Measurements from ENCODE around the gene KANSL1L. TPM values are rescaled to one million over a fixed set of nuclear protein-coding genes. Genes with fewer than 3 reads are reported as not detected.

KANSL1L gene
- total RNA-seq, 1 donor from 2014 or later = 39.6 TPM

DNA sequence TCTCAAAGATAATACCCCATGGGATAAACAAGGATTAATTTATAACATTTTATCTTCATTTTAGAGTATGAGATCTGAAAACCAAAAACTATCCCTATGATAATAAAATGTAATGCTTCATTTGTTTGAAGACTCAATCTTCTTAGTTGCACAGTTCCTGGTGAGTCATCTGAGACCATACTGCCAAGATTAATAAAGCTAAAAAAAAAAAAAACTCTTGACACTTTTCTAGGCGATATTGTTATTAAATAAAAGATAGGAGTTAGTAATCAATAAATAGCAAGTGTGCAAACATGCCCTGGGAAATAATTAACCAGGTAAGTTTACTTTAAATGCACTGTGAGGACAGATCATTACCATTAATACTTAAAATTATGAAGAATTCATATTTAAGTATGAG lies 84.9 kb downstream of the KANSL1L start:
- H3K4me3 ChIP-seq = no peak overlapping the region
- H3K9me3 ChIP-seq = no peaks in the 10 kb centered on the region
- no peak overlapping the region for H3K27ac ChIP-seq
- TF ChIP-seq, protein P1, sequence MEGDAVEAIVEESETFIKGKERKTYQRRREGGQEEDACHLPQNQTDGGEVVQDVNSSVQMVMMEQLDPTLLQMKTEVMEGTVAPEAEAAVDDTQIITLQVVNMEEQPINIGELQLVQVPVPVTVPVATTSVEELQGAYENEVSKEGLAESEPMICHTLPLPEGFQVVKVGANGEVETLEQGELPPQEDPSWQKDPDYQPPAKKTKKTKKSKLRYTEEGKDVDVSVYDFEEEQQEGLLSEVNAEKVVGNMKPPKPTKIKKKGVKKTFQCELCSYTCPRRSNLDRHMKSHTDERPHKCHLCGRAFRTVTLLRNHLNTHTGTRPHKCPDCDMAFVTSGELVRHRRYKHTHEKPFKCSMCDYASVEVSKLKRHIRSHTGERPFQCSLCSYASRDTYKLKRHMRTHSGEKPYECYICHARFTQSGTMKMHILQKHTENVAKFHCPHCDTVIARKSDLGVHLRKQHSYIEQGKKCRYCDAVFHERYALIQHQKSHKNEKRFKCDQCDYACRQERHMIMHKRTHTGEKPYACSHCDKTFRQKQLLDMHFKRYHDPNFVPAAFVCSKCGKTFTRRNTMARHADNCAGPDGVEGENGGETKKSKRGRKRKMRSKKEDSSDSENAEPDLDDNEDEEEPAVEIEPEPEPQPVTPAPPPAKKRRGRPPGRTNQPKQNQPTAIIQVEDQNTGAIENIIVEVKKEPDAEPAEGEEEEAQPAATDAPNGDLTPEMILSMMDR (IDR thresholded peaks at IDR 0.05) = no peak
- intact Hi-C loops (cut with DNase I) = no loop called here
- no peaks in the 10 kb centered on the region for H3K27me3 ChIP-seq
- peaks cover 0 to 4% of the 10 kb centered on the region in 2 donors for H3K36me3 ChIP-seq
- no peaks in the 10 kb centered on the region for H3K4me1 ChIP-seq
- DNase-seq (ENCODE audit: low spot score in 2 of 2) = no peak

GRCh38 chr2:210072922-210073509 lies 98.2 kb downstream of the KANSL1L start:
- H3K36me3 ChIP-seq = peaks cover 5 to 10% of the 10 kb centered on the region in 2 donors
- no peak for DNase-seq (ENCODE audit: low spot score in 2 of 2)
- H3K27ac ChIP-seq = no peak overlapping the region
- H3K9me3 ChIP-seq = no peaks in the 10 kb centered on the region
- no peaks in the 10 kb centered on the region for H3K4me1 ChIP-seq
- H3K27me3 ChIP-seq = no peaks in the 10 kb centered on the region
- intact Hi-C loops (cut with DNase I) = loop anchor here (2.0 kb wide), 1 partner anchor 126 kb away; no protein-coding TSS in a partner anchor
- H3K4me3 ChIP-seq = no peak overlapping the region
- TF ChIP-seq, protein P1 (IDR thresholded peaks at IDR 0.05) = peak in 2 of 3 experiments; percentile 38 to 50

- no peaks in the 10 kb centered on the region for H3K4me1 ChIP-seq
- intact Hi-C loops (cut with DNase I) = loop anchor here (2.0 kb wide), 1 partner anchor 126 kb away; no protein-coding TSS in a partner anchor
- no peak for DNase-seq (ENCODE audit: low spot score in 2 of 2)
- H3K9me3 ChIP-seq = no peaks in the 10 kb centered on the region
- no peak overlapping the region for H3K27ac ChIP-seq
- TF ChIP-seq, protein P1 (IDR thresholded peaks at IDR 0.05) = no peak
- peaks cover 5 to 10% of the 10 kb centered on the region in 2 donors for H3K36me3 ChIP-seq
- no peak overlapping the region for H3K4me3 ChIP-seq
- H3K27me3 ChIP-seq = no peaks in the 10 kb centered on the region
Observed at GRCh38 chr2:210072493-210072892, 98.7 kb downstream of the KANSL1L start.

GRCh38 chr2:210063306-210063705 lies 107.9 kb downstream of the KANSL1L start:
- TF ChIP-seq, protein P1 (IDR thresholded peaks at IDR 0.05) = no peak
- DNase-seq (ENCODE audit: low spot score in 2 of 2) = no peak
- H3K27ac ChIP-seq = no peak overlapping the region
- intact Hi-C loops (cut with DNase I) = no loop called here
- peaks cover 0 to 35% of the 10 kb centered on the region in 2 donors for H3K36me3 ChIP-seq
- H3K27me3 ChIP-seq = no peaks in the 10 kb centered on the region
- H3K9me3 ChIP-seq = no peaks in the 10 kb centered on the region
- H3K4me3 ChIP-seq = no peak overlapping the region
- no peaks in the 10 kb centered on the region for H3K4me1 ChIP-seq

GRCh38 chr2:210055825-210056224 lies 115.4 kb downstream of the KANSL1L start:
- Histone ChIP-seq H3K36me3 (peaks cover 3 to 50% of the 10 kb centered on the region in 2 donors), H3K27ac (no peak overlapping the region), H3K9me3 (peaks cover 0 to 8% of the 10 kb centered on the region in 2 donors), H3K27me3 (no peaks in the 10 kb centered on the region), H3K4me3 (no peak overlapping the region), H3K4me1 (no peaks in the 10 kb centered on the region)
- intact Hi-C loops (cut with DNase I) = no loop called here
- TF ChIP-seq, protein P1 (IDR thresholded peaks at IDR 0.05) = no peak
- DNase-seq (ENCODE audit: low spot score in 2 of 2) = no peak
